ENCODE results near the gene AK8.

GRCh38 chr9:132717326-132717945, 160.6 kb downstream of the AK8 start:
- TF ChIP-seq CTCF (IDR thresholded peaks at IDR 0.05) (no peak), POLR2AphosphoS5 (IDR thresholded peaks at IDR 0.05) (no peak)

All from stomach (tissue), 4 donors.